Esophagus squamous epithelium (tissue), 5 donors: Measurements from ENCODE around the gene DAAM1. TPM values are rescaled to one million over a fixed set of nuclear protein-coding genes. Genes with fewer than 3 reads are reported as not detected.
A peak's percentile ranks its signal among the peaks of the same experiment; 100 is the strongest.

Source experiments
- DNase-seq: peaks from one replicate; lab custom pipeline; 2025; lab: John Stamatoyannopoulos, UW
- H3K27ac ChIP-seq, 4 donors: fragments of 200-600 bp; sonication (generic); one replicate each; pipeline ENCODE4 v1.5.1; 2016 to 2019; ENCODE audit warnings: mild to moderate bottlenecking in 1 of 4
- H3K27me3 ChIP-seq, 4 donors: fragments of 200-600 bp; sonication (generic); 1 replicate in 3 of 4; 2 replicates in 1 of 4; pipeline versions ENCODE4 v1.5.1 to v1.6.0; 2017 to 2021; ENCODE audit warnings: antibody characterized with exemption in 1 of 4
- H3K36me3 ChIP-seq, 3 donors: fragments of 200-600 bp; sonication (generic); one replicate each; pipeline ENCODE4 v1.5.1; 2016 to 2019
- H3K4me1 ChIP-seq, 3 donors: fragments of 200-600 bp; sonication (generic); one replicate each; pipeline ENCODE4 v1.5.1; 2017 to 2019
- H3K4me3 ChIP-seq, 4 donors: fragments of 200-600 bp; sonication (generic); 1 replicate in 3 of 4; 2 replicates in 1 of 4; pipeline ENCODE4 v1.5.1; 2016 to 2019; ENCODE audit warnings: mild to moderate bottlenecking in 2 of 4, moderate library complexity in 1 of 4
- H3K9me3 ChIP-seq, 3 donors: fragments of 200-600 bp; sonication (generic); one replicate each; pipeline ENCODE4 v1.5.1; 2016 to 2019
- POLR2A ChIP-seq, 4 donors: fragments of 450-650 bp; IDR thresholded peaks; one replicate each; pipeline ENCODE4 v1.6.1; 2017; ENCODE audit warnings: antibody characterized with exemption in 4 of 4, mild to moderate bottlenecking in 4 of 4, moderate library complexity in 3 of 4
- WGBS, 2 donors: methylation state at CpG; one replicate each; pipeline ENCODE4 v1.1.5; 2018; 5-methylcytosine and 5-hydroxymethylcytosine counted together
- intact Hi-C: fragments of 100-400 bp; cut with DNase I; formaldehyde crosslinking; loops from one replicate; pipeline ENCODE4 v1.15.0; 2022
- total RNA-seq, 4 donors: library from RNA; depleted of rRNA; stranded (reverse); fragments of >200 nt; gene quantifications; one replicate each; pipeline ENCODE4 v1.1.0, GENCODE V29; 2016
- TF ChIP-seq, protein P1 (sequence below), 6 experiments: fragments of 450-650 bp in 4 of 6; fragments of 200-600 bp in 2 of 6; sonication (generic) in 2 of 6; IDR thresholded peaks; one replicate each; pipeline ENCODE4 v1.5.1; 2016 to 2019; ENCODE audit warnings: antibody characterized with exemption in 6 of 6, mild to moderate bottlenecking in 4 of 6, moderate library complexity in 4 of 6
- donor health status: DM: yes; HTN: yes; CAD: no.

The DAAM1 gene
- total RNA-seq, 4 donors from 2014 or later = 47.2 to 91.7 (median 64.0) TPM

DNA sequence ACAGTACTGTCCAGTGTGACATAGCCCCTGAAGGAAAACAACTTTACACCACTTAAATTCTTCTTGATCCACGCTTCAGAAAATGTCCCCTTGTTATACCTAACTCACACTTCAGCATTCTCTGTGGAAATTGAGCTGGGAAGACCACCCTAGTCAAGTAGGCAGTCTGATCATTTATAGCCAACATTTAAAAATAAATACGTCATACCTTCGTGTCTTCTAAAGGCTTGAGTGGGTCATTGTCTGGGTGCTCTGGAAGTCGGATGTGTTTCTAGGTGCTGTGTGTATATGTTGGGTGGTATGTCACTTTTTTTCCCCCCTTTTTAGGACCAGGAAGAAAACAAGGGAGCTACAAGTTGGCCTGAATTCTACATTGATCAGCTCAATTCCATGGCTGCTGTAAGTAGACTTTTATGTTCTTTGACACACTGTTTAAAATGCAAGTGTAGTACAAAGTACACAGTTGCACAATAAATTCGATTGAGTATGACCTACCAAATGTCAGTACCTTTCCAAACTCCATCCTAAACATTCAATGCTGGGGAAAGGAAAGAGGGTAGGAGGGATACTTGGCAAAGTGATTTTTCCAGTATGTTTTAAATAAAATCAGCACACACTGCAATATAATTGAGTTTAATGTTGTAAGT lies 126.6 kb downstream of the DAAM1 start:
- TF ChIP-seq, protein P1, sequence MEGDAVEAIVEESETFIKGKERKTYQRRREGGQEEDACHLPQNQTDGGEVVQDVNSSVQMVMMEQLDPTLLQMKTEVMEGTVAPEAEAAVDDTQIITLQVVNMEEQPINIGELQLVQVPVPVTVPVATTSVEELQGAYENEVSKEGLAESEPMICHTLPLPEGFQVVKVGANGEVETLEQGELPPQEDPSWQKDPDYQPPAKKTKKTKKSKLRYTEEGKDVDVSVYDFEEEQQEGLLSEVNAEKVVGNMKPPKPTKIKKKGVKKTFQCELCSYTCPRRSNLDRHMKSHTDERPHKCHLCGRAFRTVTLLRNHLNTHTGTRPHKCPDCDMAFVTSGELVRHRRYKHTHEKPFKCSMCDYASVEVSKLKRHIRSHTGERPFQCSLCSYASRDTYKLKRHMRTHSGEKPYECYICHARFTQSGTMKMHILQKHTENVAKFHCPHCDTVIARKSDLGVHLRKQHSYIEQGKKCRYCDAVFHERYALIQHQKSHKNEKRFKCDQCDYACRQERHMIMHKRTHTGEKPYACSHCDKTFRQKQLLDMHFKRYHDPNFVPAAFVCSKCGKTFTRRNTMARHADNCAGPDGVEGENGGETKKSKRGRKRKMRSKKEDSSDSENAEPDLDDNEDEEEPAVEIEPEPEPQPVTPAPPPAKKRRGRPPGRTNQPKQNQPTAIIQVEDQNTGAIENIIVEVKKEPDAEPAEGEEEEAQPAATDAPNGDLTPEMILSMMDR (IDR thresholded peaks at IDR 0.05) = no peak
- TF ChIP-seq POLR2A (IDR thresholded peaks at IDR 0.05) = no peak
- 78 to 90% methylated on average over 5 of the region's 5 CpGs for WGBS, 2 donors
- Histone ChIP-seq H3K9me3 (no peaks in the 10 kb centered on the region), H3K27ac (no peak overlapping the region), H3K4me3 (no peak overlapping the region), H3K27me3 (no peaks in the 10 kb centered on the region), H3K36me3 (no peaks in the 10 kb centered on the region), H3K4me1 (peaks cover 0 to 43% (median 12%) of the 10 kb centered on the region in 3 donors)
- intact Hi-C loops = no loop called here
- DNase-seq = no peak

DNA sequence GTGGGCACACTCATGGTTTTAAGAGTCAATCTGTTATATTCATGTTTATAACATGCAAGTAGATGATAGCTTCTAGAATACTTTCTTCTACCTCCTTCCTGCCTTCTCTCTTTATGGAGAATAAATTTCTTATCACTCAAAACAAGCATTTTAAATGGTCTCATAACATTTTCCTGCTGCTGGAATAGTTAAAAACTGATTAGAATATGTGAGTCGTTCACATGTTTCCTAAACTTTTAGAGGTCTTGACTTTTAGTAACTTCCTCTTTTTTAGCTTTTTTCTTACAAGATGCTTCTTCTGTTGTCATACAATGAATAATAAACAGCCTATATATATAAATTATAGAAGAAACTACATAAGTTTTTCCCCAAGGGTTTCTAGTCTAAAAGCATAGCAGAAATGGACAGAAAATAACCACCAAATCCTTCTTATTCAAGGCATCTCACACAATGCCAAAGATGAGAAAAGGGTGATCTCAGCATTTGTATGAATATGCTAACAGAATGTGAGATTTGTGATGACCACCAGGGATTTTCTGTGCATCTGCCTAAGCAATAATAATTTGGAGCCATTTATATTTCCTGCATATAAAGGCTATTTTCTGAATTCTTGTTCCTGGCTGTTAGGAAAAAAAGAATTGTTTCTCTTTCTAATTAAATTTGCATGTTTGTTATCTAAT lies 127.8 kb downstream of the DAAM1 start:
- TF ChIP-seq POLR2A (IDR thresholded peaks at IDR 0.05) = no peak
- TF ChIP-seq, protein P1 (IDR thresholded peaks at IDR 0.05) = no peak
- intact Hi-C loops = no loop called here
- H3K36me3 ChIP-seq = no peaks in the 10 kb centered on the region
- no peaks in the 10 kb centered on the region for H3K9me3 ChIP-seq
- peaks cover 4 to 55% (median 19%) of the 10 kb centered on the region in 3 donors for H3K4me1 ChIP-seq
- WGBS, 2 donors = 50 to 55% methylated on average over 1 of the region's 1 CpG
- no peak for DNase-seq
- H3K27ac ChIP-seq = no peak overlapping the region
- no peak overlapping the region for H3K4me3 ChIP-seq
- no peaks in the 10 kb centered on the region for H3K27me3 ChIP-seq

DNA sequence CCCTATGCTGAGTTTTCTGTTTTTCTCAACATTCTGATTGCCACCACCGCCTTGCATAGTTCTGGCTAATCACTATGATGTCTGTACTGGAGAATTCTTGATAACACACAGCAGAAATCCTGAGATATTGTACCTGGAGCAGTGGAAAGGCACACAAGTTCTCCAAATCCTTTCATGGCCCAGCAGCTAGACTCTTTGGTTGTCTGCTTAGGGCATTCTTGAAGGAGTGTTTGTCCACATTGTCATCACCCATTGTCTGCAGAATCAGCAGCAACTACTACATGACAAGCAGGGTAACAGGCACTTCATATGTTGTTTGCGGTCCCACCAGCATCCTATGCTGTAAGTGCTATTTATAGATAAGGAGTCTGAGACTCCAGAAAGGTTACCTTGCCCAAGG lies 128.9 kb downstream of the DAAM1 start:
- 100% methylated on average over 2 of the region's 2 CpGs for WGBS, 2 donors
- intact Hi-C loops = no loop called here
- Histone ChIP-seq H3K27me3 (no peaks in the 10 kb centered on the region), H3K27ac (peak overlapping the region in 3 of 4 donors; percentile 6 to 78 (median 60)), H3K36me3 (no peaks in the 10 kb centered on the region), H3K4me1 (peaks cover 6 to 66% (median 26%) of the 10 kb centered on the region in 3 donors), H3K9me3 (no peaks in the 10 kb centered on the region), H3K4me3 (no peak overlapping the region)
- TF ChIP-seq POLR2A (IDR thresholded peaks at IDR 0.05) = no peak
- TF ChIP-seq, protein P1 (IDR thresholded peaks at IDR 0.05) = no peak
- no peak for DNase-seq

DNA sequence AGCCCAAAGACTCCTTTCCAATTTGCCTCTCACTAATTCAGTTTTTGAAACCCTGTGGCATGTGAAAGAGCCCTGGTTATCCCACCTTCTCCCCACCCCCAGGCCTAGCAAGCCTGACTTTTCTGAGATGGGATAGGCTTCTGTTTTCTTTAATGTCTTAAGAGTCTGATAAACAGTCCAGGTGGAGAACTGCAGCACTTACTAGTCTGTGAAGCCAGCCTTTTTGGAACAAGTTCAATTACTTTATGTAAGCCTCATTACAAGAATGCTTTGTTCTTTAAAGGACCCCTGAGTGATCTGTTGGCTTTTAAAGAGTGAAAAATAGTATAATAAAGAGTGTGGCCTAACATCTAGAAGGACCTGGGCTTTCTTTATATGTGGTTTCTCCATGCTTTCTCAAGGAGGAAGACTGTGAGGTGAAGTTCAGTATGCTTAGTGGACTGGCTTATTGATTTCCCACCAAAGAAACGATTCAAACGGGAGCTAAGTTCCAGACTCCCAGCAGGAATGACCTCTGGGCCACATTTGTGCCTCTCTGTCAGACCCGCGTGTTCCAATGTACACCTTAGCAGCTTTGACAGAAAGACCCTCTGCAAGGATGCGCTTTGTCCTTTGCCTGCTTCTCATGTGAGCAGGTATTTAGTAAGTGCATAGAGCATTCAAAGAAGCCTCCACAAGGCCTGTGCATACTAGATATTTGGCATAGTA lies 129.5 kb downstream of the DAAM1 start:
- peaks cover 6 to 68% (median 26%) of the 10 kb centered on the region in 3 donors for H3K4me1 ChIP-seq

More for the DNA sequence above, 129.5 kb downstream of the DAAM1 start:
- Histone ChIP-seq H3K27me3 (no peaks in the 10 kb centered on the region), H3K9me3 (no peaks in the 10 kb centered on the region), H3K4me3 (no peak overlapping the region), H3K27ac (peak overlapping the region in 3 of 4 donors; percentile 6 to 78 (median 60)), H3K36me3 (peaks cover 0 to 2% (median 0%) of the 10 kb centered on the region in 3 donors)
- intact Hi-C loops = no loop called here
- no peak for TF ChIP-seq POLR2A (IDR thresholded peaks at IDR 0.05)
- TF ChIP-seq, protein P1 (IDR thresholded peaks at IDR 0.05) = no peak
- no peak for DNase-seq
- WGBS, 2 donors = 78 to 93% methylated on average over 2 to 5 of the region's 5 CpGs
